Activated CD8-positive, alpha-beta memory T cell treated with anti-CD3 and anti-CD28 coated beads for 48 hours (primary cell): ENCODE results near the gene HOOK1.

Experiments used
- DNase-seq, 3 experiments: peaks; one replicate each; pipeline ENCODE4 v3.0.0-alpha.2; 2020; ENCODE audit warnings: low read depth in 2 of 3, low spot score in 2 of 3

The HOOK1 gene

GRCh38 chr1:59814901-59815825 is at the start of gene HOOK1:
Gene HOOK1 (plus strand): TSS chr1:59814949. CDS start chr1:59815118, 169 bp downstream.
- DNase-seq, result peak in 1 of 3 experiments; percentile 5

GRCh38 chr1:59765011-59765730 is 49.6 kb upstream of the HOOK1 start:
- no peak for DNase-seq

GRCh38 chr1:59766227-59766855 is 48.4 kb upstream of the HOOK1 start:
- no peak for DNase-seq

- no peak for DNase-seq
These were observed 47.6 kb upstream of the HOOK1 start for GRCh38 chr1:59767119-59767518.

- DNase-seq, result no peak
These were observed 45.7 kb upstream of the HOOK1 start for GRCh38 chr1:59768792-59769735.

GRCh38 chr1:59769736-59770095 is 45.0 kb upstream of the HOOK1 start:
- no peak for DNase-seq

- no peak for DNase-seq
These were observed 43.4 kb upstream of the HOOK1 start for GRCh38 chr1:59771361-59771760.

GRCh38 chr1:59775480-59775879 is 39.3 kb upstream of the HOOK1 start:
- DNase-seq, result no peak

GRCh38 chr1:59776960-59777852 is 37.5 kb upstream of the HOOK1 start:
- DNase-seq, result no peak

GRCh38 chr1:59779949-59780348 is 34.8 kb upstream of the HOOK1 start:
- DNase-seq, result no peak

- DNase-seq, result no peak
These were observed 25.9 kb upstream of the HOOK1 start for GRCh38 chr1:59788825-59789224.

GRCh38 chr1:59798600-59798999 is 16.1 kb upstream of the HOOK1 start:
- DNase-seq, result no peak

- no peak for DNase-seq
These were observed 11.2 kb upstream of the HOOK1 start for GRCh38 chr1:59803458-59804038.

GRCh38 chr1:59804301-59804700 is 10.4 kb upstream of the HOOK1 start:
- no peak for DNase-seq

GRCh38 chr1:59805554-59805953 is 9.2 kb upstream of the HOOK1 start:
- DNase-seq, result no peak

- DNase-seq, result peak; percentile 41 to 51 (median 48)
These were observed 409 bp upstream of the HOOK1 start for GRCh38 chr1:59814180-59814900.

GRCh38 chr1:59815892-59816291 is 1.1 kb downstream of the HOOK1 start:
- DNase-seq, result no peak

- no peak for DNase-seq
These were observed 1.6 kb downstream of the HOOK1 start for GRCh38 chr1:59816318-59816878.
